Measurements from ENCODE around the gene DACT3.

DNA sequence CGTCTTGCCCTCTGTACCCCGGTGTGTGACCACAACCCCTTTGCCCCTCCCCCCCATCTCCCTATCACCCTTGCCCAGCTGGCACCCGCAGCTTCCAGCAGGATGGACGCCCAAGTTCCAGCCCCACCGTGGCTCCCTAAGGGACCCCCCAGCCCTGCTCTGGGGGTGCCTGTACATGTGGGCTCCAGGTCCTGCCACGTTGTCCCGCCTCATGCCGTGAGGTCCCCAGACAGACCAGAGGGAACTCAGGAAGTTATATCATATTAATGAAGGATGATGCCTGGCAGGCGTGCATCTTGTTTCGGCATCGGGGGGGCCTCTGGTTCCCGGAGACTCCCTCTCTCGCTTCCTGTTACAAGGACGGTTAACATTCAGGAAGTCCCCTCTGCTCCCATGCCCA lies 34.5 kb downstream of the DACT3 start:
- no peak for TF ChIP-seq GATA2 (IDR thresholded peaks at IDR 0.05; ENCODE audit: low read depth, low read length)
- TF ChIP-seq GATA3 (IDR thresholded peaks at IDR 0.05; ENCODE audit: low read depth, low read length), result no peak

All from SH-SY5Y (cell line).